ENCODE measurements around the gene DIO1.

- TF ChIP-seq CTCF (IDR thresholded peaks at IDR 0.05) (no peak), POLR2AphosphoS5 (IDR thresholded peaks at IDR 0.05) (no peak), POLR2A (IDR thresholded peaks at IDR 0.05) (no peak), EP300 (IDR thresholded peaks at IDR 0.05) (no peak)
Measured at GRCh38 chr1:53899708-53900107, 5.7 kb downstream of the DIO1 start.

All from suprapubic skin (tissue), 4 donors.